ENCODE measurements around the gene CAB39. TPM values are rescaled to one million over a fixed set of nuclear protein-coding genes. Genes with fewer than 3 reads are reported as not detected.

Gene CAB39
- polyA plus RNA-seq, 1 experiment, result 23.6 TPM

- no peaks in the 10 kb centered on the region for H3K27me3 ChIP-seq (ENCODE audit: control insufficient read depth, insufficient read depth, low read length)
- DNase-seq (ENCODE audit: low read depth), result no peak
- no peaks in the 10 kb centered on the region for H3K36me3 ChIP-seq (ENCODE audit: control insufficient read depth, insufficient read depth, low read length)
- no peak for TF ChIP-seq CTCF (IDR thresholded peaks at IDR 0.05; ENCODE audit: insufficient read depth, low read depth, low read length)
- ChIA-PET POLR2A (no interaction called here), CTCF (interaction anchor here (1.3 to 1.8 kb wide), 2 partner anchors 11 to 13 kb away, joined by 5 read pairs; no protein-coding TSS in a partner anchor)
- no peak overlapping the region for H3K4me3 ChIP-seq (ENCODE audit: low read depth, low read length)
Measured at GRCh38 chr2:230682546-230682945, 30.1 kb upstream of the CAB39 start.

- no peak for TF ChIP-seq CTCF (IDR thresholded peaks at IDR 0.05; ENCODE audit: insufficient read depth, low read depth, low read length)
- CTCF ChIA-PET, result interaction anchor here (0.8 to 1.8 kb wide), 4 partner anchors 12 to 114 kb away, joined by 3 to 6 read pairs (median 4); no protein-coding TSS in a partner anchor
- POLR2A ChIA-PET, result no interaction called here
- Histone ChIP-seq H3K27me3 (ENCODE audit: control insufficient read depth, insufficient read depth, low read length) (no peaks in the 10 kb centered on the region), H3K36me3 (ENCODE audit: control insufficient read depth, insufficient read depth, low read length) (no peaks in the 10 kb centered on the region), H3K4me3 (ENCODE audit: low read depth, low read length) (no peak overlapping the region)
- no peak for DNase-seq (ENCODE audit: low read depth)
Measured at GRCh38 chr2:230684270-230685168, 28.1 kb upstream of the CAB39 start.

- no peak for TF ChIP-seq CTCF (IDR thresholded peaks at IDR 0.05; ENCODE audit: insufficient read depth, low read depth, low read length)
- H3K27me3 ChIP-seq (ENCODE audit: control insufficient read depth, insufficient read depth, low read length), result no peaks in the 10 kb centered on the region
- no peak for DNase-seq (ENCODE audit: low read depth)
- no peak overlapping the region for H3K4me3 ChIP-seq (ENCODE audit: low read depth, low read length)
- H3K36me3 ChIP-seq (ENCODE audit: control insufficient read depth, insufficient read depth, low read length), result no peaks in the 10 kb centered on the region
- POLR2A ChIA-PET, result no interaction called here
- CTCF ChIA-PET, result interaction anchor here (0.8 to 1.4 kb wide), 3 partner anchors 13 to 113 kb away, joined by 3 to 6 read pairs (median 3); no protein-coding TSS in a partner anchor
Measured at GRCh38 chr2:230685178-230685577, 27.5 kb upstream of the CAB39 start.

- no peak for TF ChIP-seq CTCF (IDR thresholded peaks at IDR 0.05; ENCODE audit: insufficient read depth, low read depth, low read length)
- no peak for DNase-seq (ENCODE audit: low read depth)
- CTCF ChIA-PET, result no interaction called here
- no peak overlapping the region for H3K4me3 ChIP-seq (ENCODE audit: low read depth, low read length)
- no peaks in the 10 kb centered on the region for H3K27me3 ChIP-seq (ENCODE audit: control insufficient read depth, insufficient read depth, low read length)
- no peaks in the 10 kb centered on the region for H3K36me3 ChIP-seq (ENCODE audit: control insufficient read depth, insufficient read depth, low read length)
- POLR2A ChIA-PET, result no interaction called here
Measured at GRCh38 chr2:230687498-230687897, 25.1 kb upstream of the CAB39 start.

- CTCF ChIA-PET, result no interaction called here
- DNase-seq (ENCODE audit: low read depth), result no peak
- H3K36me3 ChIP-seq (ENCODE audit: control insufficient read depth, insufficient read depth, low read length), result no peaks in the 10 kb centered on the region
- no peaks in the 10 kb centered on the region for H3K27me3 ChIP-seq (ENCODE audit: control insufficient read depth, insufficient read depth, low read length)
- TF ChIP-seq CTCF (IDR thresholded peaks at IDR 0.05; ENCODE audit: insufficient read depth, low read depth, low read length), result no peak
- no peak overlapping the region for H3K4me3 ChIP-seq (ENCODE audit: low read depth, low read length)
- POLR2A ChIA-PET, result no interaction called here
Measured at GRCh38 chr2:230688490-230688889, 24.2 kb upstream of the CAB39 start.
